Measurements from ENCODE around the gene MRPL39. TPM values are rescaled to one million over a fixed set of nuclear protein-coding genes. Genes with fewer than 3 reads are reported as not detected.

MRPL39 gene
- total RNA-seq, 1 donor from 2014 or later: 16.9 TPM

DNA sequence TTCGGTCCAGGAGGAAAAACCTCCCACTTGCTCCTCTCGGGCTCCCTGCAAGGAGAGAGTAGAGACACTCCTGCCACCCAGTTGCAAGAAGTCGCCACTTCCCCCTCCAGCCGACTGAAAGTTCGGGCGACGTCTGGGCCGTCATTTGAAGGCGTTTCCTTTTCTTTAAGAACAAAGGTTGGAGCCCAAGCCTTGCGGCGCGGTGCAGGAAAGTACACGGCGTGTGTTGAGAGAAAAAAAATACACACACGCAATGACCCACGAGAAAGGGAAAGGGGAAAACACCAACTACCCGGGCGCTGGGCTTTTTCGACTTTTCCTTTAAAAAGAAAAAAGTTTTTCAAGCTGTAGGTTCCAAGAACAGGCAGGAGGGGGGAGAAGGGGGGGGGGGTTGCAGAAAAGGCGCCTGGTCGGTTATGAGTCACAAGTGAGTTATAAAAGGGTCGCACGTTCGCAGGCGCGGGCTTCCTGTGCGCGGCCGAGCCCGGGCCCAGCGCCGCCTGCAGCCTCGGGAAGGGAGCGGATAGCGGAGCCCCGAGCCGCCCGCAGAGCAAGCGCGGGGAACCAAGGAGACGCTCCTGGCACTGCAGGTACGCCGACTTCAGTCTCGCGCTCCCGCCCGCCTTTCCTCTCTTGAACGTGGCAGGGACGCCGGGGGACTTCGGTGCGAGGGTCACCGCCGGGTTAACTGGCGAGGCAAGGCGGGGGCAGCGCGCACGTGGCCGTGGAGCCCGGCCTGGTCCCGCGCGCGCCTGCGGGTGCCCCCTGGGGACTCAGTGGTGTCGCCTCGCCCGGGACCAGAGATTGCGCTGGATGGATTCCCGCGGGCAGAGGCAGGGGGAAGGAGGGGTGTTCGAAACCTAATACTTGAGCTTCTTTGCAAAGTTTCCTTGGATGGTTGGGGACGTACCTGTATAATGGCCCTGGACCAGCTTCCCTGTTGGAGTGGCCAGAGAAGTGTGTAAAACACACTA, 45.3 kb downstream of the MRPL39 start:
- Histone ChIP-seq H3K27ac (peak overlapping the region; percentile 74), H3K4me1 (peaks cover 25% of the 10 kb centered on the region), H3K36me3 (no peaks in the 10 kb centered on the region), H3K4me3 (peak overlapping the region; percentile 63), H3K27me3 (ENCODE audit: low read depth) (no peaks in the 10 kb centered on the region), H3K9me3 (no peaks in the 10 kb centered on the region)
- TF ChIP-seq CTCF (IDR thresholded peaks at IDR 0.05): peak; percentile 21
- intact Hi-C loops (cut with DNase I): no loop called here
- peak; percentile 74 to 77 for ATAC-seq
- DNase-seq: peak; percentile 81

- no peak for TF ChIP-seq CTCF (IDR thresholded peaks at IDR 0.05)
- no peaks in the 10 kb centered on the region for H3K9me3 ChIP-seq
- peaks cover 25% of the 10 kb centered on the region for H3K4me1 ChIP-seq
- H3K36me3 ChIP-seq: no peaks in the 10 kb centered on the region
- intact Hi-C loops (cut with DNase I): no loop called here
- H3K27ac ChIP-seq: peak overlapping the region; percentile 74
- no peaks in the 10 kb centered on the region for H3K27me3 ChIP-seq (ENCODE audit: low read depth)
- H3K4me3 ChIP-seq: no peak overlapping the region
- DNase-seq (no peak), ATAC-seq (no peak)
Observed at GRCh38 chr21:25560891-25561290, 46.4 kb downstream of the MRPL39 start.

DNA sequence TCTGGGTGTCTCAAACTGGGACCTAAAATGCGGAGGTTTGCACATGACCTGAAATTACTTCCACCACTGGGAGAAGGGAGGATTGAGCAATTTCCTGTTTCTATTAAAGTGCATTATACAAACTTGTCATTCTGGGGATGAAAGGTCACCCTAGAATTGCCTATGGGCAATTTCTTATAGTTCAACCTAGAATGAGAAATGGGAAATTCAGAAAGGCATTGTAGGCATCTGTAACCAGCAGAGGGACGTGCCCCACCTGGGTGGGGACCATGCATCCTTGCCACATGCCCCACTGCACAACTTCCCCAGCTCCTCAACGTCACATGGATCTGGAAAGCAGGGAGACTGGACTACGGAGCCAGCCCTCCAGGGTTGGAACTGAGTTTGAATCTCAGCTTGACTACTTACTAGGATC, 47.0 kb downstream of the MRPL39 start:
- Histone ChIP-seq H3K27ac (peak overlapping the region; percentile 74), H3K4me1 (peaks cover 25% of the 10 kb centered on the region), H3K27me3 (ENCODE audit: low read depth) (no peaks in the 10 kb centered on the region), H3K36me3 (no peaks in the 10 kb centered on the region), H3K4me3 (no peak overlapping the region), H3K9me3 (no peaks in the 10 kb centered on the region)
- TF ChIP-seq CTCF (IDR thresholded peaks at IDR 0.05): no peak
- DNase-seq (peak; percentile 56), ATAC-seq (peak; percentile 36 to 45)
- intact Hi-C loops (cut with DNase I): no loop called here

DNA sequence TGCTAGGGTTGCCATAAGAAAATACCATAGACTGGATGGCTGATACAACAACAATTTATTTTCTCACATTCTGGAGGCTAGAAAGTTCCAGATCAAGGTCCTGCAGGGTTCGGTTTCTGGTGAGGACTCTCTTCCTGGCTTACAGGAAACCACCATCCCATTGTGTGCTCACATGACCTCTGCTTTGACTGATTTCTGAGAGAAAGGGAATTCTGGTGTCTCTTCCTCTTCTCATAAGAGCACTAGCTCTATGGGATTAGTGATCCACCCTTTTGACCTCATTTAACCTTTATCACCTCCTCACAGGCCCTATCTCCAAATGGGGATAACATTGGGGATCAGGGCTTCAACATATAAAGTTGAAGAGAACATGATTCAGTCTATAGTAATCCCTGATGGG, 47.5 kb downstream of the MRPL39 start:
- intact Hi-C loops (cut with DNase I): no loop called here

GRCh38 chr21:25558123-25558522, 49.2 kb downstream of the MRPL39 start:
- H3K27me3 ChIP-seq (ENCODE audit: low read depth): no peaks in the 10 kb centered on the region

More for the DNA sequence above, 47.5 kb downstream of the MRPL39 start:
- TF ChIP-seq CTCF (IDR thresholded peaks at IDR 0.05): no peak
- ATAC-seq (no peak), DNase-seq (no peak)
- Histone ChIP-seq H3K27me3 (ENCODE audit: low read depth) (no peaks in the 10 kb centered on the region), H3K9me3 (no peaks in the 10 kb centered on the region), H3K4me1 (peaks cover 25% of the 10 kb centered on the region), H3K27ac (no peak overlapping the region), H3K36me3 (no peaks in the 10 kb centered on the region), H3K4me3 (no peak overlapping the region)

More at GRCh38 chr21:25558123-25558522, 49.2 kb downstream of the MRPL39 start:
- H3K27ac ChIP-seq: no peak overlapping the region
- TF ChIP-seq CTCF (IDR thresholded peaks at IDR 0.05): no peak
- no peaks in the 10 kb centered on the region for H3K36me3 ChIP-seq
- no peak overlapping the region for H3K4me3 ChIP-seq
- DNase-seq: no peak
- ATAC-seq: no peak
- no peaks in the 10 kb centered on the region for H3K9me3 ChIP-seq
- peaks cover 16% of the 10 kb centered on the region for H3K4me1 ChIP-seq
- intact Hi-C loops (cut with DNase I): no loop called here
